Measurements from ENCODE around the gene CBFA2T2.

- TF ChIP-seq POLR2A (IDR thresholded peaks at IDR 0.05), result no peak
- no peak for TF ChIP-seq CTCF (IDR thresholded peaks at IDR 0.05)
- no peak for TF ChIP-seq POLR2AphosphoS5 (IDR thresholded peaks at IDR 0.05)
- TF ChIP-seq EP300 (IDR thresholded peaks at IDR 0.05), result no peak
These were observed 63.6 kb downstream of the CBFA2T2 start for GRCh38 chr20:33553516-33553915.

All from upper lobe of left lung (tissue), 4 donors.